GM21576 (cell line): ENCODE data around the gene ARID1B.

Source experiments
- ATAC-seq: cut with Tn5 transposase; IDR thresholded peaks from one replicate; pipeline ENCODE4 v1.9.1; 2021; ENCODE audit warnings: mild to moderate bottlenecking, moderate library complexity; ENCODE audit not compliant: unreplicated experiment

Gene ARID1B

GRCh38 chr6:157091856-157092460, 314.8 kb downstream of the ARID1B start:
- ATAC-seq, result no peak

GRCh38 chr6:157092736-157093135, 315.6 kb downstream of the ARID1B start:
- ATAC-seq, result no peak

- no peak for ATAC-seq
Observed at GRCh38 chr6:157093536-157093935, 316.4 kb downstream of the ARID1B start.

DNA sequence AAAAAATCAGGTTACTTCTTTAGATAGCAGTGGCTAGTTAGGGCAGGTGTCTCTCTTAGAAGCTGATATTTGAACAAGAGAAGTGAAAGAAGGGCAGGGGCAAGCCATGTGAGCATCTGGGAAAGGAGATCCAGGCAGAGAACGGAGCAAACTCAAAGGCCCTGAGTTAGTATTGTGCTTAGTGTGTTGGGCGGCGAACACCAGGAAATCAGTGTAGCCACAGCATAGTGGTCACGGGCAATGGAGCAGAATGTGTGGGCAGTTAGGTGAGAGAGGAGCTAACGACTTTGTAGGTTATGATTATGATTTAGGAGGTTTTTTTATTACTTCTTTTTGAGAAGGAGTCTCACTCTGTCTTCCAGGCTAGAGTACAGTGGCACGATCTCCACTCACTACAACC, 316.9 kb downstream of the ARID1B start:
- peak; percentile 76 for ATAC-seq

- no peak for ATAC-seq
Observed at GRCh38 chr6:157095084-157095483, 317.9 kb downstream of the ARID1B start.

DNA sequence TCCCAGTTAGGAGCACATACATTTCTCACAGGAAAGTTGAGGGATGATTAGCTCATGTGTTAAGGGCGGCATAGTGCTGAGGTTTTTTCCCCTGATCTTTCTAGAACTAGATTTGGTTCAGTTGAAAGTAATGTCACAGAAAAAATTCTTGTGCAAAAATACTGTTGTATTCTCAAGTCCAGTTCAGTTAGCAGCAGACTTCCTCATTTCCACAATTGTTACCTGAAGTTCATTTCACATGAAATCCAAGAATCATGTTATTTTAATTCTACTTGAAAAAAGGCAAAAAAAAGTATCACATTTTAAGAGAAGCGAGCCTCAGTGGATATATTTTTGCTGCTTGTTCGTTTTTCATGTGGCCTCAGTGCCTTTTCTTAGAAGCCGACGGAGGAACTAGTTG, 318.4 kb downstream of the ARID1B start:
- no peak for ATAC-seq

- ATAC-seq, result no peak
Observed at GRCh38 chr6:157096105-157096504, 318.9 kb downstream of the ARID1B start.

GRCh38 chr6:157096522-157096921, 319.3 kb downstream of the ARID1B start:
- ATAC-seq, result no peak

DNA sequence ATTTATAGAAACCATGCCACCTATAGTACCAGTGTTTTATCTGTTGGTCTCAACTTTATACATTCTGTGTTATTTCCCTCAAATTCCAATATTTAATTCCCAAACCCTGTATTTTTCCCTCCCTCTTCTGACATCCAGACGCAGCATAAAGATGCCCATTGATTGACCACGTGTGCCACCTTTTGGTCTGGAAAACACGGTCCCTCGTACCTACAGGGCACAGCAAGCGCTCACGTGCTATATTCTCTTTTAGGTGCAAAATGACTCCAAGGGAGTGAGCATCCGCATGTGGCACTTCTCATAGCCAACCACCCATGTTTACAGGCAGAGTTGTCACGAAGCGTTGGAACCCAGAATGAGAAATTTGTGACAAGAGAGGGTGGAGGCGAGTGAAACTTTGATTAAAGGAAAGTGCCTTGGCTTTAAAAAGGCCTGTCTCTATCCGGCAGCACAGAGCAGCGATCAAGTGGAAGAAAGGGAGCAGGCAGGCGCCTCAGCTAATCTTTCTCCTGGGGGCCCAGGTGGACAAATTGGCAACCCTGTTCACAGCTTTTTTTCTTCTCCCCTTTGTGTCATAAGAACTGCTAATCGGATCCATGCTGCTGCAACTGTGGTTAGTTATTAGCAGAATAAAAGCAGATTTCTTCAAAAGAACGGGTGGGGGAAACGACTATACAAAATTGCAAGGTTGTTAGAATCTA, 320.2 kb downstream of the ARID1B start:
- ATAC-seq, result no peak

DNA sequence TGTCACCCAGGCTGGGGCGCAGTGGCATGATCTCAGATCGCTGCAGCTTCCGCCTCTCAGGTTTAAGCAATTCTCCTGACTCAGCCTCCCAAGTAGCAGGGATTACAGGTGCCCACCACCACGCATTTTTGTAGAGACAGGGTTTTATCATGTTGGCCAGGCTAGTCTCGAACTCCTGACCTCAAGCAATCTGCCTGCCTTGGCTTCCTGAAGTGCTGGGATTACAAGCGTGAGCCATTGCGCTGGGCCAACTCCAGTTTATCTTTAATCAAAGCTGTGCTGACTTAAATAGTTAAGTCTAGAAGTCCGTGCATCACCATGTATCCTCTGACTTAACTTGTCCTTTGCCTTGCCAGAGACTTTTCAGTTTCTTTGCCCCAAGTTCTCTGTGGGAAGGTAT, 321.8 kb downstream of the ARID1B start:
- ATAC-seq, result no peak

DNA sequence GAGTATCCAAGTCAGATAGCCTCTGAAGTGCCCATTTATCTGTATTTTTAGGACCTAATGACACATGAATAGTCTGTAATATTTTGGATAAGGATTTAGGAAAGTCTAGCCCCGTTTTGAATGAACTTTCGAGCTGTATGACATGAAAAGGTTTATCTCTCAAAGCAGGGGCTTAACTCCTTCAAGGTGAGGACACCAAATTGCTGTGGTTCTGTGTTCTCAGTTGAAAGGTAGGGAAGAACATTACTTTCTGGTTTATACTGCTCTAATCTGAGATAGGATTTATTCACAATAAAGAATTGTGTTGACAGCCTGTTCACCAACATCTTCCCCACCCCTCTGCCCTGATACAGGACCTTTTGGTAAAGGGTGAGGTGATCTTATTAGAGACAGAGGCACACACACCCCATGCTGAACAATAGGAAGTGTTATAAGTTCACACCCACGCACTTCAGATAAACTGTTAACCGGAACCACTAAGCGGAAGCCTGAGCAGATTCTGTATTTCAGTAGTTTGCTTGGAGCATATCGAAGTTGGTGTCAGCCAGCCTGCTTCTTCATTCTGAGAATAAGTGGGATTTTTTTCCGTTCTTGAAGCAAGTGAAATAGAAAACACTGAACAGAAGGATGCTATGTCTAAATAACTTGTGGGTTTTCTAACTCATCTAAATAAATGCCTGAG, 322.9 kb downstream of the ARID1B start:
- ATAC-seq, result peak; percentile 98

DNA sequence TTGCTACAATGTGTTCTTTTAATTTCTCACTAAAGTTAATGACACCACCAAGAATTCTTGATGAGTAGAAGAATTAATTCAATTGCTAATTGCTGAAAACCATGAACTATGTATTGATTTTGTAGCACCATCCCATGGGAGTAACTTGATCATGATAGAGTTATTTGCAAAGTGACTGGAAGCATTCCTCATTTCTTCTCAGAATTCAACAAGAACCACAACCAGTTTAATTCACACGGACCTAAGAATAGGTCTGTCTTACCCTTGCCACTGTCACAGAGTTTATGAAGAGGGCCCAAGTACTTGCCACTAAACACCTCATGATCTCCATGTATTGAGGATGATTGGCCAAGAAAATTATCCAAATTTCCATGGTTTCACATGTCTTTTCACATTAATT, 324.0 kb downstream of the ARID1B start:
- ATAC-seq, result no peak

DNA sequence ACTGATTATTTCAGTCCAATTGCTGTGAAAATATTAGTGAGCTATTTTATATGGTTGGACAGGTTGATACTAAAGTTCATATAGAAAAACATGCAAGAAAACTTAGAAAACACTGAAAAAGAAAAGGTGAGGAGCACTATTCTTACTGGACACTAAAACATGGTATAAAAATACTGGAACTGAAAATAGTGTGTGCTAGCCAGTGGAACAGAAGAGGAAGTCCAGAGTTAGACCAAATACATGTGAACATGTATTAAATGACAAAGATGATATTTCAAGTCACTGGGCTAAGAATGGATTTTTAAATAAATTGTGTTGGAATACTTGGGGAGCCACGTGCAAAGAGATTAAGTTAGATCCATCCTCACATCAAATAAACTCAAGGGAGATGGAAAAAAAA, 327.6 kb downstream of the ARID1B start:
- no peak for ATAC-seq

DNA sequence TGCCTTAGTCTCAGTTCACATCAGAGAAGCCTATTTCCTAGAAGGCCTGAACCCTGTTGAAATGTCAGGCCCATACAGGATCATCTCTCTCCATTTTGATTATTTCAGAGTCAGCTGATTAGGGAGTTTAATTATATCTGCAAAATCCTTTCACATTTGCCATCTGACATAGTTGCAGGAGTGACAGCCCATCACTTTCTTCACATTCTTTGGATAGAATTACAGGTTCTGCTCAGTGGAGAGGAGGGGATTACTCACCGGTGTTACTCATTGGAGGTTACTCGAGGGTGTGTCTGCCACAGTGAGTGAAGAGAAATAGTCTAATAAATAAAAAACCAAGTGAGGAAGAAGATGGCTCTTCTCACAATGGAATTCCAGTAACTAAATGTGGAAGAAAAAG, 329.3 kb downstream of the ARID1B start:
- ATAC-seq, result no peak

GRCh38 chr6:157107571-157107914, 330.4 kb downstream of the ARID1B start:
- no peak for ATAC-seq

DNA sequence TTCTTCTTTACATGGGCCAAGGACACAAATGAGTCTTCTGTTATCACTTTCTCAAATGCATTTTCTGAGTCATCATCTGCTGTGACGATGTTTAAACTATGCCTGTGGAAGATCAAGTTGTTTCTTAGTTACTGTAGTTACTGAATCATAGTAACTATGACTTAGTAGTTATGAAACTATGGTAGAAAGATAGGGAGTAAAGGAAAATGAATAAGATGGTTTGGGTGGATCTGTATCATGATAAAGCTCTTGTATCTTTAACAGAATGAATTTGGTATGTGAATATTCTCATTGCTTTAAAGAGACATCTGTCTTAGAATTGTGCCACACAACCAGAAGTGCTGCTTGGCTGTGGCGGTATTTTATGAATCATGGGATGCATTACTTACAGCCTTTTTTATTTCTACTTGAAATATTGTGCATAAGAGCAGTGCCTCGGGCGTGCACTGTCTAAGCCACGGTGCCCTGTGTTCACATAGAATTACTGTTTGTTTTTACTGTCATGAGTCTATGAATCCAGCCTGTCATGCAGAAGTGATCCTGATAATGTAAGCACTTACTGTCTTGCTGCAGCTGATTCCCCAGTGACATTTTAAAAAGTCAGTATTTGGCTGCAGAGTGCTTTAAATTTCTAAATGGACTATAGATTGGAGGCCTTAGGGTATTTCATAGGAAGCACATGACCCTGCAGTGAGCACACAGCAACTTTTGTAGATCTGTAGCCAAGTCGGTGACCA, 330.9 kb downstream of the ARID1B start:
- no peak for ATAC-seq

DNA sequence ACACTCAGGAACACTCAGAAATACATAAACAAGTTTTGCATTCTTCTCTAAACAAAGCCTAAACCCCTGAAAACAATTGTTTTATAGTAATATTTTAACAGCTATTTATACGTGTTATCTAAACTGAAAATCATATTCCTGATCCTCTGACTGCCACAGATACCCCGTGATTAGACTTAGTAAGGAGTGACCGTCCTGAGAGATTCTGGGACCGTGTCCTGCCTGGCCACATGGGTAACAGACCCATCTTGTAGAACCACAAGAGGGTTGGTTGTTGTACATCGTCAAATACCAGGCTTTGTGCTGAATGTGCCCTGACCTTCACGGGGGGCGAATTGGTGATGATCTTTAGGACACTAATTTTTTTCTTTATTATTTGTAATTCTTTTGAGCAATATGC, 331.7 kb downstream of the ARID1B start:
- no peak for ATAC-seq

GRCh38 chr6:157110607-157111006, 333.4 kb downstream of the ARID1B start:
- no peak for ATAC-seq

DNA sequence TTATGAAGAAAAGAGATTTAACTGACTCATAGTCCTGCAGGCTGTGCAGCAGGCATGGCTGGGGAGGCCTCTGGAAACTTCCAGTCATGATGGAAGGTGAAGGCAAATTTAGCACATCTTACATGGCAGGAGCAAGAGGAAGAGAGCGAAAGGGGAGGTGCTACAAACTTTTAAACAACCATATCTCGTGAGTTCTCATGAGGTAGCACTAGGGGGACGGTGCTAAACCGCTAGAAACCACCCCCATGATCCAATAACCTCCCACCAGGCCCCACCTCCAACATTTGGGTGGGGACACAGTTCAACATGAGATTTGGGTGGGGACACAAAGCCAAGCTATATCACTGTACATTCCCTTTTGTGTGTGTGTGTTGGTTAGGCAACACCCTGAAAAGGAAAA, 336.2 kb downstream of the ARID1B start:
- ATAC-seq, result no peak

GRCh38 chr6:157116426-157116825, 339.2 kb downstream of the ARID1B start:
- ATAC-seq, result no peak

DNA sequence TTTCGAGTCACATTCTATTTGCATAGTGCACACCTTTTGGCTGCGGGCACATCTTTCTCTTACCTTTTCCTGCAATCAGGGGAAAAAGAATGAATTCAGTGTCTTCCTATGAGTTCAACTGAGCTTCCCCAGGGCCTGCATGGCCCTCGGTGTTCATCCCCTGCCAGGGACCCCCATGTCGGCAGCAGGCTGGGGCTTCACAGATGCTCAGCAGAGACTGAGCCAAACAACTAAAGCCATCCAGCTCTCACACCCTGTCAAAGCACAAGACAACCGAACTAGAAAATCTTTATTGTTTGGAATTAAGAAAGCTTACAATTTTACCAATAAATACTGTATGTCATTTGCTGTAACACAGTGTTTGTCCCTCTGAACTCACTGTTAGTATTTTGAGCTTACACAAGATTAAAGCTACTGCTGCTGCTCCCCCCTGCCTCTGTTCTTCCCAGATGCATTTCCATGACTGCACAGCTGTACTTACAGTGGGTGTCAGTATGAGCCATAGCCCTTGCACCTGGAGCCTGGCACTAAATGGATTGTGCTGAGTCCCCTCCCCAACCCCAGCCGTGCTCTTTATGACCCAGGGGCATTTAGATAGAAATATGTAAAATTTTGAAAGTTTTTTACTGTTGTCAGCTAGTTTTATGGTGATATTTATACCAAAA, 340.4 kb downstream of the ARID1B start:
- ATAC-seq, result no peak
